Measurements from ENCODE around the gene RGS19.

GRCh38 chr20:64051033-64051452, 28.3 kb downstream of the RGS19 start:
- TF ChIP-seq POLR2A (IDR thresholded peaks at IDR 0.05) (no peak), EP300 (IDR thresholded peaks at IDR 0.05) (no peak)
